GM12864 (cell line): ENCODE data around the gene SMIM8.

Experiments used
- DNase-seq: peaks from one replicate; pipeline ENCODE4 v3.0.0-alpha.2; 2011; ENCODE audit warnings: low read depth
- H3K4me3 ChIP-seq: 2 replicates; pipeline ENCODE4 v1.5.1; 2011; ENCODE audit warnings: mild to moderate bottlenecking, low read depth, low read length, control low read depth
- CTCF ChIP-seq: IDR thresholded peaks from 2 replicates; pipeline ENCODE4 v1.5.1; 2011; ENCODE audit warnings: low read depth, mild to moderate bottlenecking, moderate library complexity, low read length, control low read depth, inconsistent platforms; ENCODE audit errors: missing control alignments

Gene SMIM8

GRCh38 chr6:87344731-87345130 is 22.3 kb downstream of the SMIM8 start, which contains the start of gene C6orf163:
Gene C6orf163 (plus strand): TSS chr6:87344813. CDS start chr6:87345100, 287 bp downstream.
- H3K4me3 ChIP-seq = no peak within 1 kb of the TSS
- no peak for TF ChIP-seq CTCF
- no peak for DNase-seq

- TF ChIP-seq CTCF = no peak
- no peak overlapping the region for H3K4me3 ChIP-seq
- no peak for DNase-seq
Measured at GRCh38 chr6:87346700-87347099, 24.3 kb downstream of the SMIM8 start.

GRCh38 chr6:87349896-87350295 is 27.5 kb downstream of the SMIM8 start:
- no peak for DNase-seq
- no peak overlapping the region for H3K4me3 ChIP-seq
- TF ChIP-seq CTCF = no peak

- H3K4me3 ChIP-seq = no peak overlapping the region
- no peak for DNase-seq
- no peak for TF ChIP-seq CTCF
Measured at GRCh38 chr6:87350516-87350915, 28.1 kb downstream of the SMIM8 start.

- H3K4me3 ChIP-seq = no peak overlapping the region
- TF ChIP-seq CTCF = no peak
- no peak for DNase-seq
Measured at GRCh38 chr6:87351583-87351982, 29.2 kb downstream of the SMIM8 start.

- H3K4me3 ChIP-seq = no peak overlapping the region
- TF ChIP-seq CTCF = no peak
- no peak for DNase-seq
Measured at GRCh38 chr6:87356181-87356580, 33.8 kb downstream of the SMIM8 start.

GRCh38 chr6:87357479-87358196 is 35.2 kb downstream of the SMIM8 start:
- no peak for DNase-seq
- no peak for TF ChIP-seq CTCF
- H3K4me3 ChIP-seq = no peak overlapping the region
